ENCODE measurements around the gene LGSN. TPM values are rescaled to one million over a fixed set of nuclear protein-coding genes. Genes with fewer than 3 reads are reported as not detected.

Gene LGSN
- total RNA-seq, 1 experiment from 2014 or later, result not detected

GRCh38 chr6:63259153-63259552 is 60.6 kb downstream of the LGSN start:
- Mint-ChIP-seq H3K4me1 (ENCODE audit: low read depth, unreplicated experiment) (no peaks in the 10 kb centered on the region), H3K27ac (ENCODE audit: unreplicated experiment) (no peak overlapping the region), H3K27me3 (ENCODE audit: unreplicated experiment) (no peaks in the 10 kb centered on the region), H3K9me3 (ENCODE audit: low read depth, unreplicated experiment) (peaks cover 2% of the 10 kb centered on the region), H3K4me3 (ENCODE audit: low read depth, unreplicated experiment) (no peak overlapping the region), H3K36me3 (ENCODE audit: insufficient read depth, unreplicated experiment) (no peaks in the 10 kb centered on the region)
- DNase-seq, result no peak
- intact Hi-C loops (cut with micrococcal nuclease; ENCODE audit: unreplicated experiment), result no loop called here
- CTCF ChIA-PET, result no interaction called here
- no TSS peak for BruUV-seq (replicated peaks)
- TF ChIP-seq CTCF (IDR thresholded peaks at IDR 0.05; ENCODE audit: unreplicated experiment), result no peak

- no peaks in the 10 kb centered on the region for H3K4me1 Mint-ChIP-seq (ENCODE audit: low read depth, unreplicated experiment)
- H3K27ac Mint-ChIP-seq (ENCODE audit: unreplicated experiment), result no peak overlapping the region
- H3K4me3 Mint-ChIP-seq (ENCODE audit: low read depth, unreplicated experiment), result no peak overlapping the region
- H3K9me3 Mint-ChIP-seq (ENCODE audit: low read depth, unreplicated experiment), result peaks cover 2% of the 10 kb centered on the region
- intact Hi-C loops (cut with micrococcal nuclease; ENCODE audit: unreplicated experiment), result no loop called here
- DNase-seq, result no peak
- no peaks in the 10 kb centered on the region for H3K27me3 Mint-ChIP-seq (ENCODE audit: unreplicated experiment)
- TF ChIP-seq CTCF (IDR thresholded peaks at IDR 0.05; ENCODE audit: unreplicated experiment), result no peak
- BruUV-seq (replicated peaks), result no TSS peak
- H3K36me3 Mint-ChIP-seq (ENCODE audit: insufficient read depth, unreplicated experiment), result no peaks in the 10 kb centered on the region
- CTCF ChIA-PET, result no interaction called here
These were observed 69.8 kb downstream of the LGSN start for GRCh38 chr6:63249875-63250482.

- CTCF ChIA-PET, result no interaction called here
- no peaks in the 10 kb centered on the region for H3K27me3 Mint-ChIP-seq (ENCODE audit: unreplicated experiment)
These were observed 73.2 kb downstream of the LGSN start for GRCh38 chr6:63246581-63246980.

GRCh38 chr6:63245909-63246308 is 73.9 kb downstream of the LGSN start:
- no peaks in the 10 kb centered on the region for H3K27me3 Mint-ChIP-seq (ENCODE audit: unreplicated experiment)
- intact Hi-C loops (cut with micrococcal nuclease; ENCODE audit: unreplicated experiment), result no loop called here

More at GRCh38 chr6:63246581-63246980, 73.2 kb downstream of the LGSN start:
- H3K36me3 Mint-ChIP-seq (ENCODE audit: insufficient read depth, unreplicated experiment), result no peaks in the 10 kb centered on the region
- no peak overlapping the region for H3K27ac Mint-ChIP-seq (ENCODE audit: unreplicated experiment)
- no peak for TF ChIP-seq CTCF (IDR thresholded peaks at IDR 0.05; ENCODE audit: unreplicated experiment)
- DNase-seq, result no peak
- H3K4me1 Mint-ChIP-seq (ENCODE audit: low read depth, unreplicated experiment), result no peaks in the 10 kb centered on the region
- intact Hi-C loops (cut with micrococcal nuclease; ENCODE audit: unreplicated experiment), result no loop called here
- no peak overlapping the region for H3K4me3 Mint-ChIP-seq (ENCODE audit: low read depth, unreplicated experiment)
- H3K9me3 Mint-ChIP-seq (ENCODE audit: low read depth, unreplicated experiment), result no peaks in the 10 kb centered on the region
- BruUV-seq (replicated peaks), result no TSS peak

More at GRCh38 chr6:63245909-63246308, 73.9 kb downstream of the LGSN start:
- no peaks in the 10 kb centered on the region for H3K9me3 Mint-ChIP-seq (ENCODE audit: low read depth, unreplicated experiment)
- TF ChIP-seq CTCF (IDR thresholded peaks at IDR 0.05; ENCODE audit: unreplicated experiment), result no peak
- no peaks in the 10 kb centered on the region for H3K4me1 Mint-ChIP-seq (ENCODE audit: low read depth, unreplicated experiment)
- CTCF ChIA-PET, result no interaction called here
- no TSS peak for BruUV-seq (replicated peaks)
- DNase-seq, result no peak
- no peak overlapping the region for H3K4me3 Mint-ChIP-seq (ENCODE audit: low read depth, unreplicated experiment)
- no peaks in the 10 kb centered on the region for H3K36me3 Mint-ChIP-seq (ENCODE audit: insufficient read depth, unreplicated experiment)
- no peak overlapping the region for H3K27ac Mint-ChIP-seq (ENCODE audit: unreplicated experiment)

Data from Calu3 (cell line).